GM12891 (cell line): ENCODE data around the gene BCL10.

Experiments used
- POLR2A ChIP-seq: IDR thresholded peaks from 2 replicates; pipeline ENCODE4 v1.6.1; 2011; ENCODE audit warnings: low read depth, low read length, control low read depth
- POLR2AphosphoS5 ChIP-seq: IDR thresholded peaks from 2 replicates; pipeline ENCODE4 v1.6.1; 2011; ENCODE audit warnings: low read depth, low read length, control low read depth
- POU2F2 ChIP-seq: IDR thresholded peaks from 2 replicates; pipeline ENCODE4 v1.6.1; 2011; ENCODE audit warnings: low read depth, mild to moderate bottlenecking, control low read depth, low read length, moderate library complexity
- SPI1 ChIP-seq: IDR thresholded peaks from 2 replicates; pipeline ENCODE4 v1.6.1; 2011; ENCODE audit warnings: low read depth, low read length, control low read depth

- TF ChIP-seq POLR2A: no peak
- no peak for TF ChIP-seq POLR2AphosphoS5
- no peak for TF ChIP-seq SPI1
- TF ChIP-seq POU2F2: no peak
Measured at GRCh38 chr1:85283475-85284199, 7.2 kb upstream of the BCL10 start.
